Immature natural killer cell (primary cell): ENCODE data around the gene AFAP1L1. TPM values are rescaled to one million over a fixed set of nuclear protein-coding genes. Genes with fewer than 3 reads are reported as not detected.

Source experiments
- DNase-seq, 3 donors: peaks; one replicate each; pipeline ENCODE4 v3.0.0; 2022; ENCODE audit warnings: mixed read lengths in 1 of 3
- H3K27ac Mint-ChIP-seq, 6 donors: one replicate each; pipeline ENCODE4 v1.8.0; 2020; ENCODE audit warnings: mixed read lengths in 6 of 6, mild to moderate bottlenecking in 5 of 6, inconsistent platforms in 4 of 6, moderate library complexity in 3 of 6
- H3K27me3 Mint-ChIP-seq, 3 donors: one replicate each; pipeline ENCODE4 v1.8.0; 2020 to 2021; ENCODE audit warnings: low read depth in 3 of 3, mild to moderate bottlenecking in 3 of 3, mixed read lengths in 3 of 3, moderate library complexity in 3 of 3, inconsistent platforms in 1 of 3
- H3K36me3 Mint-ChIP-seq, 3 donors: one replicate each; pipeline ENCODE4 v1.8.0; 2020; ENCODE audit warnings: mixed read lengths in 3 of 3, inconsistent platforms in 2 of 3, mild to moderate bottlenecking in 2 of 3
- H3K4me1 Mint-ChIP-seq, 2 donors: one replicate each; pipeline ENCODE4 v1.8.0; 2020; ENCODE audit warnings: inconsistent platforms in 2 of 2, mild to moderate bottlenecking in 2 of 2, mixed read lengths in 2 of 2, moderate library complexity in 1 of 2
- H3K4me3 Mint-ChIP-seq, 5 donors: one replicate each; pipeline ENCODE4 v1.8.0; 2020; ENCODE audit warnings: mild to moderate bottlenecking in 5 of 5, mixed read lengths in 5 of 5, inconsistent platforms in 3 of 5, moderate library complexity in 3 of 5
- H3K9me3 Mint-ChIP-seq, 6 donors: one replicate each; pipeline ENCODE4 v1.8.0; 2020; ENCODE audit warnings: mild to moderate bottlenecking in 6 of 6, mixed read lengths in 6 of 6, inconsistent platforms in 4 of 6, moderate library complexity in 3 of 6
- polyA plus RNA-seq, 3 donors: library from polyadenylated mRNA; unstranded; fragments of 300-500 nt; fragmentation: Illumina TruSeq; gene quantifications; one replicate each; pipeline ENCODE4 v1.2.3, GENCODE V29; 2021

AFAP1L1 gene
- polyA plus RNA-seq, 3 donors from 2014 or later, result 0.28 to 0.83 TPM; not detected in 1

DNA sequence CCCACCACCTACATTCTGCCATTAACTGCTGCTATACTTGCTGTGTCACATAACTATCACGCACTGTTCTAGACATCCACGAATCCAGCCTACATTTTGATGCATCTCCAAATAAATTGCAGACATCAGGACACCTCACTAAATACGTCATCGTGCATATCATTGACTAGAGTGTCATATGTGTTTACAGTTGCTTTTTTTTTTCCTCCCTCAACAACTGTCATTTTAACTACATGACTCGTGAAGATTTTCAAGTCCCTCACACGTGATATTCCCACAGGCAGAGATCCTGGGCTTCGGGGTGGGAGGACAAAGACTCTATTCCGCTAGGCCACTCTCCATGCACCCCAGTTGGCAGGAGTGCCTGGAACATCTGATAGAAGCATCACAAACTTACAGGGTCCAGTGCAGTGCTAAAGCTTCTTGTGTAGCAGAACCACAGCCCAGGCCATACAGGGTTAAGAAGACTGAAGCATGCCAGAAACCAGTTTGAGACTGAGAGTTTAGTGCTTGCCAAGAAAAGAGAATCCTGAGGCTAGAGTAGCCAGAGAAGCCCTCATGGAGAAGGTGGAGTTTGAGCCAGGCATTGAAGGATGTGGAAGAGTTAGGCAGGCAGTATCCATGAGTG lies 87.3 kb downstream of the AFAP1L1 start:
- Mint-ChIP-seq H3K9me3 (no peaks in the 10 kb centered on the region), H3K4me1 (peaks cover 26 to 49% of the 10 kb centered on the region in 2 donors), H3K27me3 (peaks cover 0 to 7% (median 2%) of the 10 kb centered on the region in 3 donors), H3K4me3 (peak overlapping the region; percentile 88 to 94 (median 89)), H3K36me3 (peaks cover 5 to 9% (median 5%) of the 10 kb centered on the region in 3 donors), H3K27ac (peak overlapping the region; percentile 43 to 89 (median 84))
- no peak for DNase-seq

DNA sequence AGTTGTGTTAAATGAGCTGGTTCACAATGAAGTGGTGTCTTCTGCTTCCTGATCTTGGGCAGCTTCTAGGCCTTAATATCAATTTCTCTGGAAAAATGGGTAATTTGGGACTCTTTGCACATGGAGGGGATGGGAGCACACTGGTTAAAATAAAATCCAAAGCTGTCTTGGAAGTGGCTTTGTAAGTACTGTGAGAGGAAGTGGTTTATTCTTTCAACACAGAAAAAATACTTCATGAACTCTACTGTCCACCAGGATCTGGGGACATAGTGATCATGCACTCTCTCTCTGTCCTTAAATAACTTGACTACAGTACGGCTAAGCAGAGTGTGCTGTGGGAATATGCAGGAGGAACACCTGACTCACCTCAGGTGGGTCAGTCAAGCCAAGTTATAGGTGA lies 88.6 kb downstream of the AFAP1L1 start:
- no peak overlapping the region for H3K27ac Mint-ChIP-seq
- peaks cover 0 to 7% (median 2%) of the 10 kb centered on the region in 3 donors for H3K27me3 Mint-ChIP-seq

GRCh38 chr5:149362541-149362940 lies 90.9 kb downstream of the AFAP1L1 start:
- Mint-ChIP-seq H3K4me3 (no peak overlapping the region), H3K27ac (no peak overlapping the region)
- DNase-seq, result no peak

More for the DNA sequence above, 88.6 kb downstream of the AFAP1L1 start:
- peak overlapping the region in 2 of 5 donors; percentile 9 to 15 for H3K4me3 Mint-ChIP-seq
- H3K36me3 Mint-ChIP-seq, result peaks cover 5 to 9% (median 5%) of the 10 kb centered on the region in 3 donors
- H3K9me3 Mint-ChIP-seq, result no peaks in the 10 kb centered on the region
- H3K4me1 Mint-ChIP-seq, result peaks cover 26 to 40% of the 10 kb centered on the region in 2 donors
- no peak for DNase-seq

DNA sequence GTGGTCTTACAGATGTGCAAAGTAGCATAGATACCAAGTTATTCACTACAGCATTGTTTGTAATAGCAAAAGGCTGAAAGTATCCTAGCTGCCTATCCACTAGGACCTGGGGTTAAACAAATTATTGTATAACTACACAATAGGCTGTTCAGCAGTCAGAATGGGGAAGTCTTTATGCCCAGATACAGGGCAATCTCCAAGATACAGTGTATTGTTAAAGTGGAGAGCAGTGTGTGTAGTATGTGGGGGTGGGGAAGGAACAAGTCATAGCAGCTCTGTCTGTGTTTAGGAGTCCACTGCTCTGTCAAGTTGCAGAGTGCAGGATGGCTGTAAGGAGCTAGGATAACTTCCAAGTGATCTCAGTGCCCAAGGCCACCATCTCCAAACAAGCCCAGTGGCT lies 91.7 kb downstream of the AFAP1L1 start:
- Mint-ChIP-seq H3K4me1 (peaks cover 14 to 18% of the 10 kb centered on the region in 2 donors), H3K27ac (no peak overlapping the region), H3K4me3 (no peak overlapping the region), H3K9me3 (no peaks in the 10 kb centered on the region), H3K27me3 (peaks cover 0 to 2% (median 0%) of the 10 kb centered on the region in 3 donors), H3K36me3 (peaks cover 3 to 7% (median 3%) of the 10 kb centered on the region in 3 donors)
- DNase-seq, result no peak

More at GRCh38 chr5:149362541-149362940, 90.9 kb downstream of the AFAP1L1 start:
- Mint-ChIP-seq H3K36me3 (peaks cover 3 to 7% (median 3%) of the 10 kb centered on the region in 3 donors), H3K9me3 (no peaks in the 10 kb centered on the region), H3K27me3 (peaks cover 0 to 5% (median 2%) of the 10 kb centered on the region in 3 donors), H3K4me1 (peaks cover 18 to 23% of the 10 kb centered on the region in 2 donors)

DNA sequence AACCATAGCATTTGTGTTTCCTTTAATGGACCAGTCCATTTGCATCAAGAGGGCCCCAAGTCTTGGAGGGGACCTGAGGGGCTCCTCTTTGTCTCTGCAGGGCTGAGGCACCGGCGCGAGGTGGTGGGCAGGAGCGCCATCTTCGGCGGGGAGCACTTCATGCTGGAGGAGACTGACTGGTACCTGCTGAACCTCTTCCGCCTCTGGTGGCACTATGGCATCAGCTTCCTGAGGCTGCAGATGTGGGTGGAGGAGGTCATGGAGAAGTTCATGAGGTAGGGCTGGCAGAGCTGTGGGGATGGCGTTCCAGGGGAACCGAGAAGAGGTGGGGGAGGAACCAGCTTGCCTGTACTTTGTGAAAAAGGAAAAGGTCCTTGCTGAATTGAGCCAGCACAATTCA lies 92.3 kb downstream of the AFAP1L1 start:
- no peaks in the 10 kb centered on the region for H3K9me3 Mint-ChIP-seq
- no peak overlapping the region for H3K27ac Mint-ChIP-seq
- peaks cover 9 to 12% of the 10 kb centered on the region in 2 donors for H3K4me1 Mint-ChIP-seq
- DNase-seq, result no peak
- H3K27me3 Mint-ChIP-seq, result peaks cover 0 to 2% (median 0%) of the 10 kb centered on the region in 3 donors
- H3K36me3 Mint-ChIP-seq, result peaks cover 3 to 8% (median 3%) of the 10 kb centered on the region in 3 donors
- no peak overlapping the region for H3K4me3 Mint-ChIP-seq

- H3K36me3 Mint-ChIP-seq, result peaks cover 3 to 11% (median 3%) of the 10 kb centered on the region in 3 donors
- H3K4me3 Mint-ChIP-seq, result no peak overlapping the region
- peaks cover 0 to 2% (median 0%) of the 10 kb centered on the region in 3 donors for H3K27me3 Mint-ChIP-seq
- DNase-seq, result no peak
- H3K4me1 Mint-ChIP-seq, result peaks cover 3 to 9% of the 10 kb centered on the region in 2 donors
- no peaks in the 10 kb centered on the region for H3K9me3 Mint-ChIP-seq
- H3K27ac Mint-ChIP-seq, result peak overlapping the region in 1 of 6 donors; percentile 36
Observed at GRCh38 chr5:149364719-149365118, 93.1 kb downstream of the AFAP1L1 start.

GRCh38 chr5:149365418-149365817 lies 93.8 kb downstream of the AFAP1L1 start:
- no peaks in the 10 kb centered on the region for H3K9me3 Mint-ChIP-seq
- no peak overlapping the region for H3K27ac Mint-ChIP-seq
- peaks cover 3 to 11% (median 3%) of the 10 kb centered on the region in 3 donors for H3K36me3 Mint-ChIP-seq
- no peak for DNase-seq
- H3K4me1 Mint-ChIP-seq, result peaks cover 2 to 3% of the 10 kb centered on the region in 2 donors
- no peaks in the 10 kb centered on the region for H3K27me3 Mint-ChIP-seq
- no peak overlapping the region for H3K4me3 Mint-ChIP-seq

DNA sequence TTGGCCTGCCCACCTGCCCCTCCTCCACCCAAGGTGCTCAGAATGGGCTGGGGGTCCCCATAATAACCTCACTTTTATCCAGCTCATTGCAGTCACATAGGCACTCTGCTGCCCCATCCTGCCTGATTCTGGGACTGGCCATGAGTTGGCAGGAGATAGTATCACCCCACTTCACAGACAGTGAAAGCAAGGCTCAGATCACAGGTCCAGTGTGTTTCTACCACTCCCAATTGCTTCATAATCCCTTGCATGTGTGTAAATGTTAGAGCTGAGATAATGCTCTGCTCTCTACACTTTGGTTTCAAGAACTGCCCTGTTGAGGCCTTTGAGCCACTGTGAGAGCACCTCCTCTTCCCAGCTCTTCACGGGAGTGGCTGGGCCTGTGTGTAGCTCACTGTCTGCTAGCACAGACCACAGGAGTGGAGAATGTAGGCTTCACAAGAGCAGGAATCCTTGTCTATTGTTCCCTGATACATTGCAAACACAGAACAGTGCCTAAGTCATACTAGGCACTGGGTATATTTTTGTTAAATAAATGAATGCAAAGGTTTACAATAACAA lies 94.6 kb downstream of the AFAP1L1 start:
- Mint-ChIP-seq H3K27me3 (no peaks in the 10 kb centered on the region), H3K4me3 (no peak overlapping the region), H3K4me1 (peaks cover 0 to 1% of the 10 kb centered on the region in 2 donors), H3K9me3 (no peaks in the 10 kb centered on the region), H3K27ac (no peak overlapping the region), H3K36me3 (peaks cover 3 to 11% (median 3%) of the 10 kb centered on the region in 3 donors)
- no peak for DNase-seq

DNA sequence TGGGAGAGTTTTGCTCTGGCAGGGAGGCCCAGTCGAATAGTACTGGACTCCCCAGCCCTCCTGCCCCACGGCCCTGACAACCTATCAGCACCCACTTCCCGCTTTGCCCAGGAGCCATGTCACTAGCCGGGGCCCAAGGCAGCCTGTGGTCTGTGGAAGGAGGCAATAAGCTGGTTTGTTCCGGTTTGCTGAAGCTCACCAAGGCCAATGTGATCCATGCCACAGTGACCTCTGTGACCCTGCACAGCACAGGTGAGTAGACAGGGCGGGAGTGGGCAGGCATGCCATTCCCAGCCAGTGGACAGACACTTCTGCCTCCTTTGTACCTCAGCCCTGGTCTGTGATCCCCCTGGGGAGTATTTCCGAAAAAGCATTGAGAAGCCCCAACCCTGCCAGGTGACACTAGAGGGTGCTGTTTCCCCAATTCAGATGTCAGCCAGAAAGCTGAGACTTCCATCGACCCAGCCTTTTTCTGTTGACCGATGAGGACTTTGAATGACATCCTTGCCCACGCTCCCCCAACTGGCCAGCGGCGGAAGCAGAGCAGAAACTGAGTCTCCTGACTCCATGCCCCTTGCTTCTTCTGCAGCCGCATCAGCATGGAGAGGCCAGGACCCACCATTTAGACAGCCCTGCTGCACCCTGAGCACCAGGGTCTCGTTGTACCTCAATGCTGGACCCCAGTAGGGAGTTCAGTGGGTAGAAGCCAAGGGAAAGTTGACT lies 95.8 kb downstream of the AFAP1L1 start:
- H3K27ac Mint-ChIP-seq, result no peak overlapping the region
- DNase-seq, result peak; percentile 23 to 39 (median 24)
- peaks cover 0 to 2% (median 0%) of the 10 kb centered on the region in 3 donors for H3K27me3 Mint-ChIP-seq
- peaks cover 0 to 1% of the 10 kb centered on the region in 2 donors for H3K4me1 Mint-ChIP-seq
- no peak overlapping the region for H3K4me3 Mint-ChIP-seq
- peaks cover 3 to 11% (median 3%) of the 10 kb centered on the region in 3 donors for H3K36me3 Mint-ChIP-seq
- H3K9me3 Mint-ChIP-seq, result no peaks in the 10 kb centered on the region

DNA sequence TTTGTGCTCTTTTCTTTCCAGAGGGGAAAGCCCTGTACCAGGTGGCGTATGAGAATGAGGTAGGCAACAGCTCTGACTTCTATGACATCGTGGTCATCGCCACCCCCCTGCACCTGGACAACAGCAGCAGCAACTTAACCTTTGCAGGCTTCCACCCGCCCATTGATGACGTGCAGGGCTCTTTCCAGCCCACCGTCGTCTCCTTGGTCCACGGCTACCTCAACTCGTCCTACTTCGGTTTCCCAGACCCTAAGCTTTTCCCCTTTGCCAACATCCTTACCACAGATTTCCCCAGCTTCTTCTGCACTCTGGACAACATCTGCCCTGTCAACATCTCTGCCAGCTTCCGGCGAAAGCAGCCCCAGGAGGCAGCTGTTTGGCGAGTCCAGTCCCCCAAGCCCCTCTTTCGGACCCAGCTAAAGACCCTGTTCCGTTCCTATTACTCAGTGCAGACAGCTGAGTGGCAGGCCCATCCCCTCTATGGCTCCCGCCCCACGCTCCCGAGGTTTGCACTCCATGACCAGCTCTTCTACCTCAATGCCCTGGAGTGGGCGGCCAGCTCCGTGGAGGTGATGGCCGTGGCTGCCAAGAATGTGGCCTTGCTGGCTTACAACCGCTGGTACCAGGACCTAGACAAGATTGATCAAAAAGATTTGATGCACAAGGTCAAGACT lies 96.5 kb downstream of the AFAP1L1 start:
- Mint-ChIP-seq H3K36me3 (peaks cover 3 to 11% (median 3%) of the 10 kb centered on the region in 3 donors), H3K27me3 (peaks cover 0 to 2% (median 0%) of the 10 kb centered on the region in 3 donors), H3K27ac (no peak overlapping the region), H3K9me3 (no peaks in the 10 kb centered on the region), H3K4me3 (no peak overlapping the region), H3K4me1 (peaks cover 0 to 1% of the 10 kb centered on the region in 2 donors)
- DNase-seq, result no peak

GRCh38 chr5:149370878-149371277 lies 99.2 kb downstream of the AFAP1L1 start:
- H3K9me3 Mint-ChIP-seq, result no peaks in the 10 kb centered on the region
- H3K27ac Mint-ChIP-seq, result no peak overlapping the region
- peaks cover 0 to 4% (median 0%) of the 10 kb centered on the region in 3 donors for H3K36me3 Mint-ChIP-seq
- H3K4me3 Mint-ChIP-seq, result no peak overlapping the region
- no peak for DNase-seq
- peaks cover 0 to 2% (median 0%) of the 10 kb centered on the region in 3 donors for H3K27me3 Mint-ChIP-seq
- peaks cover 0 to 1% of the 10 kb centered on the region in 2 donors for H3K4me1 Mint-ChIP-seq

- Mint-ChIP-seq H3K9me3 (no peaks in the 10 kb centered on the region), H3K36me3 (peaks cover 0 to 4% (median 0%) of the 10 kb centered on the region in 3 donors), H3K27me3 (peaks cover 0 to 2% (median 2%) of the 10 kb centered on the region in 3 donors), H3K27ac (no peak overlapping the region), H3K4me1 (peaks cover 0 to 1% of the 10 kb centered on the region in 2 donors), H3K4me3 (no peak overlapping the region)
- DNase-seq, result peak; percentile 49 to 60 (median 56)
Observed at GRCh38 chr5:149371296-149371962, 99.8 kb downstream of the AFAP1L1 start.
